K562 (cell line): ENCODE results near the gene HMCN2. TPM values are rescaled to one million over a fixed set of nuclear protein-coding genes. Genes with fewer than 3 reads are reported as not detected.

Experiments
- ATAC-seq: fragments of 200-7000 bp; cut with Tn5 transposase; 3 replicates; pipeline ENCODE4 v1.9.1; 2020; ENCODE audit warnings: moderate library complexity
- BruUV-seq: library from RNA; stranded (reverse); fragments of 400-500 nt; replicated peaks from 2 replicates; lab custom pipeline; 2021; lab: Mats Ljungman, UMichigan
- CTCF ChIA-PET: fragments of 300-600 bp; formaldehyde crosslinking; extraction: SDS; loops from one replicate; lab custom pipeline; 2021; ENCODE audit warnings: low intra/inter-chr PET ratio; lab: Yijun Ruan, JAX
- POLR2A ChIA-PET: fragments of 300-600, 350-650 bp; sonication (Branson Sonifier 250); formaldehyde crosslinking; extraction: SDS; loops from one replicate; lab custom pipeline; 2021; ENCODE audit warnings: antibody characterized with exemption, inconsistent platforms; lab: Yijun Ruan, JAX
- DNase-seq, 4 experiments: peaks; one replicate each; pipeline versions ENCODE4 v3.0.0 to v3.0.0-alpha.2; 2011 to 2018; ENCODE audit warnings: low spot score in 3 of 4, mixed read lengths in 3 of 4; ENCODE audit errors: extremely low read depth in 1 of 4
- FAIRE-seq: peaks from 2 replicates; lab custom pipeline; 2011; peaks lifted over from hg19 to GRCh38; lab: Jason Lieb, UNC
- H2AFZ ChIP-seq: 2 replicates; pipeline ENCODE4 v1.6.0; 2011; ENCODE audit warnings: low read depth, low read length, control low read depth, inconsistent platforms
- H3K27ac ChIP-seq: fragments of 200-600 bp; 3 replicates; pipeline ENCODE4 v1.8.0; 2011; ENCODE audit warnings: low read depth, mild to moderate bottlenecking, control low read depth, inconsistent platforms, low read length, moderate library complexity, mixed read lengths; ENCODE audit errors: extremely low read depth
- H3K27me3 ChIP-seq, 2 experiments: fragments of 300-600 bp in 1 of 2; 2 replicates in 1 of 2; 3 replicates in 1 of 2; pipeline versions ENCODE4 v1.6.0 to v1.8.0; 2011; ENCODE audit warnings: inconsistent platforms in 2 of 2, low read length in 2 of 2, mild to moderate bottlenecking in 1 of 2, mixed read lengths in 1 of 2, moderate library complexity in 1 of 2; ENCODE audit not compliant: control insufficient read depth in 2 of 2, insufficient read depth in 2 of 2
- H3K36me3 ChIP-seq: fragments of 300-600 bp; 3 replicates; pipeline ENCODE4 v1.8.0; 2011; ENCODE audit warnings: mild to moderate bottlenecking, low read length, inconsistent platforms; ENCODE audit not compliant: control insufficient read depth, insufficient read depth
- H3K4me1 ChIP-seq, 2 experiments: fragments of 200-600 bp in 1 of 2; replicated peaks in 1 of 2; 2 replicates in 1 of 2; 3 replicates in 1 of 2; pipeline versions ENCODE4 v1.5.1 to v1.8.0; 2011; ENCODE audit warnings: inconsistent platforms in 2 of 2, low read length in 2 of 2, mild to moderate bottlenecking in 1 of 2, mixed read lengths in 1 of 2, moderate library complexity in 1 of 2; ENCODE audit not compliant: control insufficient read depth in 2 of 2, insufficient read depth in 2 of 2
- H3K4me2 ChIP-seq: 2 replicates; pipeline ENCODE4 v1.6.1; 2011; ENCODE audit warnings: low read length, control low read depth, inconsistent platforms, mixed read lengths; ENCODE audit not compliant: insufficient read depth
- H3K4me3 ChIP-seq: fragments of 200-600 bp; sonication (generic), shearing (Covaris generic); 2 replicates; pipeline ENCODE4 v1.5.1; 2016; ENCODE audit warnings: control low read depth, inconsistent platforms
- H3K79me2 ChIP-seq: fragments of 200-600 bp; 3 replicates; pipeline ENCODE4 v1.8.0; 2011; ENCODE audit warnings: low read length, inconsistent platforms; ENCODE audit not compliant: control insufficient read depth, insufficient read depth
- H3K9ac ChIP-seq, 2 experiments: 2 replicates each; pipeline versions ENCODE4 v1.6.0 to v1.6.1; 2011; ENCODE audit warnings: low read depth in 2 of 2, low read length in 2 of 2, control low read depth in 1 of 2, inconsistent platforms in 1 of 2, mild to moderate bottlenecking in 1 of 2, mixed read lengths in 1 of 2; ENCODE audit not compliant: insufficient read depth in 1 of 2
- H3K9me1 ChIP-seq: one replicate; pipeline ENCODE4 v1.6.0; 2011; ENCODE audit warnings: inconsistent platforms, mild to moderate bottlenecking, low read length, moderate library complexity; ENCODE audit not compliant: control insufficient read depth, insufficient read depth
- H3K9me3 ChIP-seq: replicated peaks from 2 replicates; pipeline ENCODE4 v1.5.1; 2011; ENCODE audit warnings: low read depth, low read length, inconsistent platforms; ENCODE audit not compliant: control insufficient read depth, insufficient read depth
- H4K20me1 ChIP-seq: replicated peaks from 2 replicates; pipeline ENCODE4 v1.6.1; 2011; ENCODE audit warnings: low read length, inconsistent platforms, mixed read lengths; ENCODE audit not compliant: control insufficient read depth, insufficient read depth
- CBX8 ChIP-seq: fragments of 200-600 bp; sonication (generic); IDR thresholded peaks from 2 replicates; pipeline ENCODE4 v1.6.1; 2012; ENCODE audit warnings: borderline replicate concordance, mixed run types, low read depth, mild to moderate bottlenecking, moderate library complexity, mixed read lengths, low read length, control low read depth, inconsistent platforms; ENCODE audit not compliant: poor library complexity, severe bottlenecking; ENCODE audit errors: extremely low read depth
- ESRRB ChIP-seq: fragments of 250-450 bp; sonication (Bioruptor Pico); IDR thresholded peaks from 2 replicates; pipeline ENCODE4 v1.5.0; 2020; ENCODE audit warnings: mild to moderate bottlenecking, moderate library complexity, borderline replicate concordance
- GTF2A2 ChIP-seq: IDR thresholded peaks from 2 replicates; pipeline ENCODE4 v1.6.1; 2016; ENCODE audit warnings: mild to moderate bottlenecking, missing genetic modification characterization, missing compliant biosample characterization
- PHF20 ChIP-seq: fragments of 450-650 bp; IDR thresholded peaks from 2 replicates; pipeline ENCODE4 v1.6.1; 2018; ENCODE audit not compliant: partially characterized antibody
- POU5F1 ChIP-seq: fragments of 150-350 bp; IDR thresholded peaks from 2 replicates; pipeline ENCODE4 v1.6.1; 2014; ENCODE audit warnings: borderline replicate concordance, low read length, low read depth, mild to moderate bottlenecking; ENCODE audit not compliant: partially characterized antibody
- RCOR1 ChIP-seq, 2 experiments: IDR thresholded peaks; 2 replicates each; pipeline ENCODE4 v1.6.1; 2012; ENCODE audit warnings: low read depth in 2 of 2, low read length in 2 of 2, borderline replicate concordance in 1 of 2, improper control_type of control experiment in 1 of 2
- RFX5 ChIP-seq: IDR thresholded peaks from 2 replicates; pipeline ENCODE4 v1.6.1; 2011; ENCODE audit warnings: low read depth, mild to moderate bottlenecking, improper control_type of control experiment, low read length
- RHOXF2B ChIP-seq: fragments of 250-450 bp; sonication (Bioruptor Pico); conservative IDR thresholded peaks from 2 replicates; pipeline ENCODE4 v1.5.1; 2021
- VEZF1 ChIP-seq: fragments of 200-800 bp; sonication (Bioruptor generic); IDR thresholded peaks from 2 replicates; pipeline ENCODE4 v1.6.1; 2017; ENCODE audit warnings: missing genetic modification characterization, missing compliant biosample characterization
- ZBTB26 ChIP-seq: fragments of 450-650 bp; formaldehyde crosslinking; IDR thresholded peaks from 2 replicates; pipeline ENCODE4 v1.4.0; 2022; ENCODE audit warnings: missing genetic modification characterization
- ZNF609 ChIP-seq: sonication (generic); formaldehyde crosslinking; IDR thresholded peaks from 2 replicates; pipeline ENCODE4 v1.8.1; 2023; ENCODE audit warnings: missing genetic modification reagents, mild to moderate bottlenecking, borderline replicate concordance
- WGBS: fragments of 100-300 bp; shearing (Covaris generic); methylation state at CpG from one replicate; pipeline ENCODE4 v1.1.6; 2016; ENCODE audit warnings: low coverage, mixed read lengths; ENCODE audit not compliant: insufficient coverage; ENCODE audit errors: missing lambda C conversion rate; 5-methylcytosine and 5-hydroxymethylcytosine counted together
- in situ Hi-C: fragments of 300-500 bp; cut with MboI; formaldehyde crosslinking; loops from 4 replicates; pipeline ENCODE4 v1.15.0; 2018; ENCODE audit warnings: inconsistent platforms, mixed read lengths
- intact Hi-C: fragments of 100-400 bp; cut with micrococcal nuclease; formaldehyde crosslinking; loops from 2 replicates; pipeline ENCODE4 v1.14.2; 2022
- polyA plus RNA-seq, 8 experiments: library from polyadenylated mRNA; depleted of rRNA in 4 of 8; stranded (reverse) in 5 of 8; unstranded in 3 of 8; fragments of >200 nt; fragmentation: Nextera tagmentation in 2 of 8; fragmentation: Illumina TruSeq in 1 of 8; extraction: Ambion mirVana in 2 of 8; extraction: Trizol in 1 of 8; gene quantifications; 2 replicates each; pipeline versions ENCODE4 v1.2.1 to v1.2.3, GENCODE V29; 2011 to 2014; ENCODE audit warnings: inconsistent platforms in 1 of 8, missing spikeins in 1 of 8
- total RNA-seq, 7 experiments: library from RNA; depleted of rRNA in 6 of 7; stranded (reverse); fragments of >200 nt in 6 of 7; fragmentation: Illumina TruSeq in 2 of 7; extraction: Trizol in 2 of 7; gene quantifications; 2 replicates each; pipeline versions ENCODE4 v1.2.1 to v1.2.3, GENCODE V29; 2011 to 2021; ENCODE audit warnings: low replicate concordance in 1 of 7

The HMCN2 gene
- total and polyA plus RNA-seq, 9 of the 15 experiments (the other 6 are each of a cell fraction or from before 2014, with no cell fraction given): 0.01 TPM; not detected in 8

- TF ChIP-seq RCOR1 (IDR thresholded peaks at IDR 0.05; ENCODE audit: borderline replicate concordance in 1 of 2, low read depth in 2 of 2, low read length in 2 of 2): no peak
- TF ChIP-seq ZBTB26: no peak
- TF ChIP-seq RFX5: no peak
- TF ChIP-seq, all 486 proteins: peak for 0
These were observed 29.9 kb downstream of the HMCN2 start (continued) for GRCh38 chr9:130295431-130295830.

GRCh38 chr9:130295945-130296782 is 30.6 kb downstream of the HMCN2 start:
- Histone ChIP-seq H3K79me2 (no peaks in the 10 kb centered on the region), H3K9ac (no peak overlapping the region), H3K36me3 (no peaks in the 10 kb centered on the region), H2AFZ (no peak overlapping the region), H3K27ac (no peak overlapping the region), H3K4me2 (no peak overlapping the region), H3K27me3 (peaks cover 0 to 39% of the 10 kb centered on the region in 2 experiments; a peak in 2 of 5 replicates), H3K4me3 (no peak overlapping the region), H4K20me1 (0 out of 2 replicates have a peak, but pooled peaks cover 4% of the 10 kb centered on the region), H3K9me1 (peaks cover 2% of the 10 kb centered on the region), H3K4me1 (no peaks in the 10 kb centered on the region), H3K9me3 (no peaks in the 10 kb centered on the region)
- WGBS: 0% methylated on average over 10 of the region's 10 CpGs
- POLR2A ChIA-PET: interaction anchor here (0.8 kb wide), 1 partner anchor 11 kb away, joined by 3 read pairs; no protein-coding TSS in a partner anchor
- CTCF ChIA-PET: no interaction called here
- intact Hi-C loops: no loop called here
- BruUV-seq: no TSS peak
- ATAC-seq: no peak
- FAIRE-seq: no peak
- in situ Hi-C loops: no loop called here
- no peak for DNase-seq
- TF ChIP-seq PHF20 (no peak), CBX8 (no peak), POU5F1 (no peak), RHOXF2B (CRISPR knock-in tag) (no peak), ZNF609 (CRISPR knock-in tag) (no peak), GTF2A2 (no peak), VEZF1 (CRISPR knock-in tag) (no peak), ESRRB (CRISPR knock-in tag) (no peak)
